Measurements from ENCODE around the gene IL1F10. TPM values are rescaled to one million over a fixed set of nuclear protein-coding genes. Genes with fewer than 3 reads are reported as not detected.

The IL1F10 gene
- total RNA-seq, 2 experiments from 2014 or later = not detected

- Mint-ChIP-seq H3K36me3 (ENCODE audit: low read depth) (no peaks in the 10 kb centered on the region), H3K27ac (no peak overlapping the region), H3K27me3 (peaks cover 10% of the 10 kb centered on the region), H3K4me3 (no peak overlapping the region), H3K9me3 (no peaks in the 10 kb centered on the region), H3K4me1 (no peaks in the 10 kb centered on the region)
- ChIA-PET POLR2A (no interaction called here), CTCF (interaction anchor here (1.2 kb wide), 1 partner anchor 34 kb away, joined by 3 read pairs; no protein-coding TSS in a partner anchor)
- no peak for DNase-seq
Observed at GRCh38 chr2:113046465-113046864, 21.3 kb upstream of the IL1F10 start.

- DNase-seq = no peak
- Mint-ChIP-seq H3K27ac (no peak overlapping the region), H3K4me1 (no peaks in the 10 kb centered on the region), H3K27me3 (peaks cover 11% of the 10 kb centered on the region), H3K9me3 (peaks cover 15% of the 10 kb centered on the region), H3K36me3 (ENCODE audit: low read depth) (peaks cover 5% of the 10 kb centered on the region), H3K4me3 (no peak overlapping the region)
- CTCF ChIA-PET = no interaction called here
- POLR2A ChIA-PET = no interaction called here
Observed at GRCh38 chr2:113050921-113051895, 16.6 kb upstream of the IL1F10 start.

- DNase-seq = no peak
- Mint-ChIP-seq H3K27me3 (peaks cover 15% of the 10 kb centered on the region), H3K27ac (no peak within 1 kb of the TSS), H3K4me3 (no peak within 1 kb of the TSS), H3K9me3 (peaks cover 15% of the 10 kb centered on the region), H3K36me3 (ENCODE audit: low read depth) (peaks cover 5% of the 10 kb centered on the region), H3K4me1 (no peaks in the 10 kb centered on the region)
- ChIA-PET CTCF (no interaction called here), POLR2A (no interaction called here)
Observed at GRCh38 chr2:113052396-113052917, 15.3 kb upstream of the IL1F10 start, which contains the start of gene IL36B. Gene IL36B, minus strand, starts transcription at chr2:113052867.

GRCh38 chr2:113053666-113054065 lies 14.1 kb upstream of the IL1F10 start:
- CTCF ChIA-PET = no interaction called here
- Mint-ChIP-seq H3K27ac (no peak overlapping the region), H3K36me3 (ENCODE audit: low read depth) (peaks cover 5% of the 10 kb centered on the region)

GRCh38 chr2:113054066-113054465 lies 13.7 kb upstream of the IL1F10 start:
- Mint-ChIP-seq H3K27me3 (peaks cover 20% of the 10 kb centered on the region), H3K4me3 (no peak overlapping the region), H3K4me1 (no peaks in the 10 kb centered on the region), H3K27ac (no peak overlapping the region), H3K36me3 (ENCODE audit: low read depth) (peaks cover 5% of the 10 kb centered on the region), H3K9me3 (peaks cover 15% of the 10 kb centered on the region)
- no peak for DNase-seq
- ChIA-PET CTCF (interaction anchor here (1.0 kb wide), 1 partner anchor 26 kb away, joined by 3 read pairs; no protein-coding TSS in a partner anchor), POLR2A (no interaction called here)

More at GRCh38 chr2:113053666-113054065, 14.1 kb upstream of the IL1F10 start:
- Mint-ChIP-seq H3K4me3 (no peak overlapping the region), H3K4me1 (no peaks in the 10 kb centered on the region), H3K9me3 (peaks cover 15% of the 10 kb centered on the region), H3K27me3 (peaks cover 20% of the 10 kb centered on the region)
- DNase-seq = no peak
- POLR2A ChIA-PET = no interaction called here

GRCh38 chr2:113056521-113056920 lies 11.2 kb upstream of the IL1F10 start:
- H3K27ac Mint-ChIP-seq = no peak overlapping the region
- peaks cover 15% of the 10 kb centered on the region for H3K9me3 Mint-ChIP-seq
- peaks cover 5% of the 10 kb centered on the region for H3K36me3 Mint-ChIP-seq (ENCODE audit: low read depth)
- no peaks in the 10 kb centered on the region for H3K4me1 Mint-ChIP-seq
- POLR2A ChIA-PET = no interaction called here
- H3K27me3 Mint-ChIP-seq = peaks cover 23% of the 10 kb centered on the region
- no peak overlapping the region for H3K4me3 Mint-ChIP-seq
- CTCF ChIA-PET = no interaction called here
- DNase-seq = no peak

GRCh38 chr2:113057117-113057516 lies 10.7 kb upstream of the IL1F10 start:
- H3K4me1 Mint-ChIP-seq = no peaks in the 10 kb centered on the region

GRCh38 chr2:113058411-113058994 lies 9.3 kb upstream of the IL1F10 start:
- Mint-ChIP-seq H3K9me3 (peaks cover 15% of the 10 kb centered on the region), H3K36me3 (ENCODE audit: low read depth) (peaks cover 5% of the 10 kb centered on the region), H3K27ac (no peak overlapping the region), H3K27me3 (peaks cover 24% of the 10 kb centered on the region), H3K4me3 (no peak overlapping the region), H3K4me1 (no peaks in the 10 kb centered on the region)
- POLR2A ChIA-PET = no interaction called here
- DNase-seq = no peak
- CTCF ChIA-PET = interaction anchor here (1.7 kb wide), 1 partner anchor 80 kb away, joined by 5 read pairs; no protein-coding TSS in a partner anchor

More at GRCh38 chr2:113057117-113057516, 10.7 kb upstream of the IL1F10 start:
- ChIA-PET CTCF (interaction anchor here (0.7 kb wide), 1 partner anchor 341 kb away, joined by 3 read pairs; no protein-coding TSS in a partner anchor), POLR2A (no interaction called here)
- peaks cover 15% of the 10 kb centered on the region for H3K9me3 Mint-ChIP-seq
- no peak overlapping the region for H3K4me3 Mint-ChIP-seq
- peaks cover 24% of the 10 kb centered on the region for H3K27me3 Mint-ChIP-seq
- peaks cover 5% of the 10 kb centered on the region for H3K36me3 Mint-ChIP-seq (ENCODE audit: low read depth)
- H3K27ac Mint-ChIP-seq = no peak overlapping the region
- DNase-seq = no peak

- no peak for DNase-seq
- CTCF ChIA-PET = interaction anchor here (1.7 kb wide), 1 partner anchor 79 kb away, joined by 5 read pairs; no protein-coding TSS in a partner anchor
- Mint-ChIP-seq H3K9me3 (peaks cover 12% of the 10 kb centered on the region), H3K4me1 (no peaks in the 10 kb centered on the region), H3K27ac (no peak within 1 kb of the TSS), H3K4me3 (no peak within 1 kb of the TSS), H3K27me3 (peaks cover 23% of the 10 kb centered on the region), H3K36me3 (ENCODE audit: low read depth) (peaks cover 5% of the 10 kb centered on the region)
- POLR2A ChIA-PET = no interaction called here
Observed at GRCh38 chr2:113058998-113059960, 8.5 kb upstream of the IL1F10 start, which contains the start of gene IL36RN. Gene IL36RN, plus strand, starts transcription at chr2:113059198. Its CDS starts 241 bp downstream, at chr2:113059439.

- Mint-ChIP-seq H3K36me3 (ENCODE audit: low read depth) (peaks cover 5% of the 10 kb centered on the region), H3K4me1 (no peaks in the 10 kb centered on the region), H3K9me3 (peaks cover 3% of the 10 kb centered on the region), H3K27me3 (peaks cover 22% of the 10 kb centered on the region), H3K27ac (no peak overlapping the region), H3K4me3 (no peak overlapping the region)
- ChIA-PET CTCF (interaction anchor here (1.7 kb wide), 1 partner anchor 78 kb away, joined by 5 read pairs; no protein-coding TSS in a partner anchor), POLR2A (no interaction called here)
- DNase-seq = no peak
Observed at GRCh38 chr2:113060396-113060795, 7.4 kb upstream of the IL1F10 start.

GRCh38 chr2:113060796-113061195 lies 7.0 kb upstream of the IL1F10 start:
- no peaks in the 10 kb centered on the region for H3K9me3 Mint-ChIP-seq
- DNase-seq = no peak
- POLR2A ChIA-PET = no interaction called here
- no peaks in the 10 kb centered on the region for H3K4me1 Mint-ChIP-seq
- H3K36me3 Mint-ChIP-seq (ENCODE audit: low read depth) = peaks cover 1% of the 10 kb centered on the region
- CTCF ChIA-PET = no interaction called here
- no peak overlapping the region for H3K4me3 Mint-ChIP-seq
- no peak overlapping the region for H3K27ac Mint-ChIP-seq
- peaks cover 18% of the 10 kb centered on the region for H3K27me3 Mint-ChIP-seq

GRCh38 chr2:113061241-113061640 lies 6.5 kb upstream of the IL1F10 start:
- no peak overlapping the region for H3K4me3 Mint-ChIP-seq
- no peak for DNase-seq
- peaks cover 16% of the 10 kb centered on the region for H3K27me3 Mint-ChIP-seq

More at GRCh38 chr2:113061241-113061640, 6.5 kb upstream of the IL1F10 start:
- Mint-ChIP-seq H3K4me1 (no peaks in the 10 kb centered on the region), H3K9me3 (no peaks in the 10 kb centered on the region), H3K27ac (no peak overlapping the region), H3K36me3 (ENCODE audit: low read depth) (no peaks in the 10 kb centered on the region)
- ChIA-PET CTCF (no interaction called here), POLR2A (no interaction called here)
